GM12865 (cell line): ENCODE data around the gene NAV3.
A peak's percentile ranks its signal among the peaks of the same experiment; 100 is the strongest.

Experiments used
- DNase-seq: peaks from one replicate; pipeline ENCODE4 v3.0.0; 2010; ENCODE audit warnings: low read depth
- H3K4me3 ChIP-seq: 2 replicates; pipeline ENCODE4 v1.5.1; 2011; ENCODE audit warnings: mild to moderate bottlenecking, low read depth, low read length, control low read depth
- CTCF ChIP-seq: IDR thresholded peaks from 2 replicates; pipeline ENCODE4 v1.5.1; 2011; ENCODE audit warnings: low read length, control low read depth, low read depth, inconsistent platforms; ENCODE audit not compliant: insufficient read depth; ENCODE audit errors: missing control alignments

NAV3 gene

GRCh38 chr12:78038986-78039385 lies 208.3 kb downstream of the NAV3 start:
- H3K4me3 ChIP-seq = no peak overlapping the region
- no peak for DNase-seq
- TF ChIP-seq CTCF = no peak

GRCh38 chr12:78040111-78040510 lies 209.4 kb downstream of the NAV3 start:
- H3K4me3 ChIP-seq = no peak overlapping the region
- DNase-seq = no peak
- TF ChIP-seq CTCF = no peak

GRCh38 chr12:78050790-78051189 lies 220.1 kb downstream of the NAV3 start:
- no peak overlapping the region for H3K4me3 ChIP-seq
- no peak for TF ChIP-seq CTCF
- no peak for DNase-seq

- no peak overlapping the region for H3K4me3 ChIP-seq
- no peak for TF ChIP-seq CTCF
- DNase-seq = peak; percentile 5
These were observed 224.9 kb downstream of the NAV3 start for GRCh38 chr12:78055545-78055944.

- H3K4me3 ChIP-seq = no peak overlapping the region
- TF ChIP-seq CTCF = no peak
These were observed 226.4 kb downstream of the NAV3 start for GRCh38 chr12:78057075-78057474.

GRCh38 chr12:78060186-78060585 lies 229.5 kb downstream of the NAV3 start:
- H3K4me3 ChIP-seq = no peak overlapping the region
- TF ChIP-seq CTCF = no peak
- DNase-seq = no peak

More at GRCh38 chr12:78057075-78057474, 226.4 kb downstream of the NAV3 start:
- no peak for DNase-seq

- no peak for DNase-seq
- H3K4me3 ChIP-seq = no peak overlapping the region
- no peak for TF ChIP-seq CTCF
These were observed 232.1 kb downstream of the NAV3 start for GRCh38 chr12:78062786-78063185.
